ENCODE results near the gene ITSN1. TPM values are rescaled to one million over a fixed set of nuclear protein-coding genes. Genes with fewer than 3 reads are reported as not detected.

ITSN1 gene
- total and polyA plus RNA-seq, 4 donors = 20.3 to 112 (median 40.2) TPM

DNA sequence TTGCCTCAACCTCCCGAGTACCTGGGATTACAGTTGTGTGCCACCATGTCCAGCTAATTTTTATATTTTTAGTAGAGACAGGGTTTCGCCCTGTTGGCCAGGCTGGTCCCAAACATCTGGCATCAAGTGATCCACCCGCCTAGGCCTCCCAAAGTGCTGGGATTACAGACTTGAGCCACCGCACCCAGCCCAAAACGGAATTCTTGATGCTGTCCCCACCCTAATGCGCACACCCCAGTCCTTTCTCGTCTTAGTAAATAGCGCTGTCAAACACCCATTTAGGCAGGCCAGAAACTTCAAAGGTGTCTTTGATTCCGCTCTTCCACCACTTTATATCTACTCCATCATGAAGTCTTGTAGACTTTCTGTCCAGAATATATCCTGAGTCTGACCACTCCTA, 35.1 kb downstream of the ITSN1 start:
- H3K9ac ChIP-seq (ENCODE audit: low read depth in 1 of 2, low read length in 2 of 2) = no peak overlapping the region
- DNase-seq (ENCODE audit: low spot score) = no peak
- peaks cover 0 to 2% (median 0%) of the 10 kb centered on the region in 4 donors for H3K36me3 ChIP-seq (ENCODE audit: control insufficient read depth in 4 of 4, insufficient read depth in 3 of 4, low read depth in 1 of 4, low read length in 3 of 4)
- 97% methylated on average over 9 of the region's 9 CpGs for WGBS
- H3K4me3 ChIP-seq (ENCODE audit: low read depth in 1 of 3, low read length in 3 of 3) = no peak overlapping the region
- no peak overlapping the region for H3K27ac ChIP-seq (ENCODE audit: low read depth in 1 of 2, low read length in 2 of 2)
- H3K4me1 ChIP-seq (ENCODE audit: control insufficient read depth in 4 of 4, insufficient read depth in 4 of 4, low read length in 3 of 4) = peaks cover 4 to 13% (median 8%) of the 10 kb centered on the region in 4 donors
- TF ChIP-seq HNF4A (conservative IDR thresholded peaks at IDR 0.05) (no peak), RAD21 (IDR thresholded peaks at IDR 0.05) (no peak), NR2F2 (IDR thresholded peaks at IDR 0.05) (no peak), FOXA1 (IDR thresholded peaks at IDR 0.05) (no peak), JUND (IDR thresholded peaks at IDR 0.05) (no peak), EGR1 (IDR thresholded peaks at IDR 0.05; ENCODE audit: low read depth in 2 of 2) (no peak), FOXA2 (IDR thresholded peaks at IDR 0.05) (no peak), SP1 (IDR thresholded peaks at IDR 0.05) (no peak), GABPA (IDR thresholded peaks at IDR 0.05 in 1 of 2, conservative IDR thresholded peaks at IDR 0.05 in 1 of 2) (no peak)
- TF ChIP-seq, protein P1, sequence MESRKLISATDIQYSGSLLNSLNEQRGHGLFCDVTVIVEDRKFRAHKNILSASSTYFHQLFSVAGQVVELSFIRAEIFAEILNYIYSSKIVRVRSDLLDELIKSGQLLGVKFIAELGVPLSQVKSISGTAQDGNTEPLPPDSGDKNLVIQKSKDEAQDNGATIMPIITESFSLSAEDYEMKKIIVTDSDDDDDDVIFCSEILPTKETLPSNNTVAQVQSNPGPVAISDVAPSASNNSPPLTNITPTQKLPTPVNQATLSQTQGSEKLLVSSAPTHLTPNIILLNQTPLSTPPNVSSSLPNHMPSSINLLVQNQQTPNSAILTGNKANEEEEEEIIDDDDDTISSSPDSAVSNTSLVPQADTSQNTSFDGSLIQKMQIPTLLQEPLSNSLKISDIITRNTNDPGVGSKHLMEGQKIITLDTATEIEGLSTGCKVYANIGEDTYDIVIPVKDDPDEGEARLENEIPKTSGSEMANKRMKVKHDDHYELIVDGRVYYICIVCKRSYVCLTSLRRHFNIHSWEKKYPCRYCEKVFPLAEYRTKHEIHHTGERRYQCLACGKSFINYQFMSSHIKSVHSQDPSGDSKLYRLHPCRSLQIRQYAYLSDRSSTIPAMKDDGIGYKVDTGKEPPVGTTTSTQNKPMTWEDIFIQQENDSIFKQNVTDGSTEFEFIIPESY (IDR thresholded peaks at IDR 0.05) = no peak
- TF ChIP-seq, protein P2, sequence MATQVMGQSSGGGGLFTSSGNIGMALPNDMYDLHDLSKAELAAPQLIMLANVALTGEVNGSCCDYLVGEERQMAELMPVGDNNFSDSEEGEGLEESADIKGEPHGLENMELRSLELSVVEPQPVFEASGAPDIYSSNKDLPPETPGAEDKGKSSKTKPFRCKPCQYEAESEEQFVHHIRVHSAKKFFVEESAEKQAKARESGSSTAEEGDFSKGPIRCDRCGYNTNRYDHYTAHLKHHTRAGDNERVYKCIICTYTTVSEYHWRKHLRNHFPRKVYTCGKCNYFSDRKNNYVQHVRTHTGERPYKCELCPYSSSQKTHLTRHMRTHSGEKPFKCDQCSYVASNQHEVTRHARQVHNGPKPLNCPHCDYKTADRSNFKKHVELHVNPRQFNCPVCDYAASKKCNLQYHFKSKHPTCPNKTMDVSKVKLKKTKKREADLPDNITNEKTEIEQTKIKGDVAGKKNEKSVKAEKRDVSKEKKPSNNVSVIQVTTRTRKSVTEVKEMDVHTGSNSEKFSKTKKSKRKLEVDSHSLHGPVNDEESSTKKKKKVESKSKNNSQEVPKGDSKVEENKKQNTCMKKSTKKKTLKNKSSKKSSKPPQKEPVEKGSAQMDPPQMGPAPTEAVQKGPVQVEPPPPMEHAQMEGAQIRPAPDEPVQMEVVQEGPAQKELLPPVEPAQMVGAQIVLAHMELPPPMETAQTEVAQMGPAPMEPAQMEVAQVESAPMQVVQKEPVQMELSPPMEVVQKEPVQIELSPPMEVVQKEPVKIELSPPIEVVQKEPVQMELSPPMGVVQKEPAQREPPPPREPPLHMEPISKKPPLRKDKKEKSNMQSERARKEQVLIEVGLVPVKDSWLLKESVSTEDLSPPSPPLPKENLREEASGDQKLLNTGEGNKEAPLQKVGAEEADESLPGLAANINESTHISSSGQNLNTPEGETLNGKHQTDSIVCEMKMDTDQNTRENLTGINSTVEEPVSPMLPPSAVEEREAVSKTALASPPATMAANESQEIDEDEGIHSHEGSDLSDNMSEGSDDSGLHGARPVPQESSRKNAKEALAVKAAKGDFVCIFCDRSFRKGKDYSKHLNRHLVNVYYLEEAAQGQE (IDR thresholded peaks at IDR 0.05) = no peak
- H3K27me3 ChIP-seq (ENCODE audit: control insufficient read depth in 4 of 4, insufficient read depth in 4 of 4, low read length in 3 of 4) = no peaks in the 10 kb centered on the region
- no peaks in the 10 kb centered on the region for H3K9me3 ChIP-seq (ENCODE audit: control insufficient read depth in 4 of 4, low read length in 3 of 4)

DNA sequence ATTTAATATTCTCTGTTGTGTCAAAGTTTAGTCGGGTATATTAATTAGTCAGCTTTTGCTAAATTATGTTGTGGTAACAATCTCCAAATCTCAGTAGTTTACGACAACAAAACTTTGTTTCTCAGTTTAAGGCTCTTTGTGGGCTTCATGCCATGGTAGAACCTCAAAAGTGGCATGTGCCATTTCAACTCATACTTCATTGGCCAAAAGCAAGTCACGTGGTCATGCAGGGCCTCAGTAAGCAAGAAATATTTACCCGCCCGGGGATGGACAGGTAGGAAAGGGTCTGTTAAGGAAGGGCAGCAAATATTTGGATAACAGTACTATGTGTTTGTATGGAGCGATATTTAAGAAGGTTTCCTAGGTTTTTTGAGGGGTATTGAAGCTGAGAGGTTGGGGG, 38.6 kb downstream of the ITSN1 start:
- 89% methylated on average over 6 of the region's 6 CpGs for WGBS
- Histone ChIP-seq H3K36me3 (ENCODE audit: control insufficient read depth in 4 of 4, insufficient read depth in 3 of 4, low read depth in 1 of 4, low read length in 3 of 4) (peaks cover 0 to 2% (median 0%) of the 10 kb centered on the region in 4 donors), H3K9ac (ENCODE audit: low read depth in 1 of 2, low read length in 2 of 2) (no peak overlapping the region), H3K27me3 (ENCODE audit: control insufficient read depth in 4 of 4, insufficient read depth in 4 of 4, low read length in 3 of 4) (no peaks in the 10 kb centered on the region), H3K4me1 (ENCODE audit: control insufficient read depth in 4 of 4, insufficient read depth in 4 of 4, low read length in 3 of 4) (peaks cover 9 to 28% (median 14%) of the 10 kb centered on the region in 4 donors), H3K27ac (ENCODE audit: low read depth in 1 of 2, low read length in 2 of 2) (no peak overlapping the region), H3K4me3 (ENCODE audit: low read depth in 1 of 3, low read length in 3 of 3) (no peak overlapping the region), H3K9me3 (ENCODE audit: control insufficient read depth in 4 of 4, low read length in 3 of 4) (no peaks in the 10 kb centered on the region)
- no peak for TF ChIP-seq TAF1 (conservative IDR thresholded peaks at IDR 0.05)
- TF ChIP-seq SP1 (IDR thresholded peaks at IDR 0.05) = no peak
- no peak for TF ChIP-seq GABPA (IDR thresholded peaks at IDR 0.05 in 1 of 2, conservative IDR thresholded peaks at IDR 0.05 in 1 of 2)
- TF ChIP-seq, protein P3, sequence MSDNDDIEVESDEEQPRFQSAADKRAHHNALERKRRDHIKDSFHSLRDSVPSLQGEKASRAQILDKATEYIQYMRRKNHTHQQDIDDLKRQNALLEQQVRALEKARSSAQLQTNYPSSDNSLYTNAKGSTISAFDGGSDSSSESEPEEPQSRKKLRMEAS (IDR thresholded peaks at IDR 0.05) = no peak
- TF ChIP-seq FOXA1 (IDR thresholded peaks at IDR 0.05) = no peak
- no peak for DNase-seq (ENCODE audit: low spot score)

All from liver (tissue), 9 donors.